GM23248 (cell line): ENCODE data around the gene SP6. TPM values are rescaled to one million over a fixed set of nuclear protein-coding genes. Genes with fewer than 3 reads are reported as not detected.
A peak's percentile ranks its signal among the peaks of the same experiment; 100 is the strongest.

Experiments used
- DNase-seq: peaks from one replicate; pipeline ENCODE4 v3.0.0-alpha.2; 2015
- H2AFZ ChIP-seq: fragments of 200-600 bp; sonication (generic); 2 replicates; pipeline ENCODE4 v1.6.1; 2016; ENCODE audit warnings: antibody characterized with exemption
- H3F3A ChIP-seq: fragments of 200-600 bp; sonication (generic); 2 replicates; pipeline ENCODE4 v1.6.1; 2016; ENCODE audit warnings: mild to moderate bottlenecking, antibody characterized with exemption, mixed run types; ENCODE audit not compliant: insufficient read depth
- H3K27ac ChIP-seq: fragments of 200-600 bp; sonication (generic); 2 replicates; pipeline ENCODE4 v1.5.1; 2016; ENCODE audit warnings: mild to moderate bottlenecking
- H3K27me3 ChIP-seq: fragments of 200-600 bp; sonication (generic); replicated peaks from 2 replicates; pipeline ENCODE4 v1.6.1; 2016; ENCODE audit warnings: mild to moderate bottlenecking; ENCODE audit not compliant: insufficient read depth
- H3K36me3 ChIP-seq: fragments of 200-600 bp; sonication (generic); 2 replicates; pipeline ENCODE4 v1.6.1; 2016; ENCODE audit warnings: low read depth, mild to moderate bottlenecking
- H3K4me1 ChIP-seq: fragments of 200-600 bp; sonication (generic); 2 replicates; pipeline ENCODE4 v1.6.1; 2016; ENCODE audit warnings: mild to moderate bottlenecking; ENCODE audit not compliant: insufficient read depth
- H3K4me2 ChIP-seq: fragments of 200-600 bp; sonication (generic); one replicate; pipeline ENCODE4 v1.6.1; 2016; ENCODE audit warnings: mild to moderate bottlenecking; ENCODE audit not compliant: unreplicated experiment
- H3K4me3 ChIP-seq: fragments of 200-600 bp; sonication (generic); 2 replicates; pipeline ENCODE4 v1.5.1; 2016; ENCODE audit warnings: mild to moderate bottlenecking
- H3K79me2 ChIP-seq: fragments of 200-600 bp; sonication (generic); 2 replicates; pipeline ENCODE4 v1.6.1; 2016; ENCODE audit warnings: mild to moderate bottlenecking; ENCODE audit not compliant: insufficient read depth
- H3K9ac ChIP-seq: fragments of 200-600 bp; sonication (generic); 2 replicates; pipeline ENCODE4 v1.6.1; 2016; ENCODE audit warnings: mild to moderate bottlenecking
- H3K9me2 ChIP-seq: fragments of 200-600 bp; sonication (generic); 2 replicates; pipeline ENCODE4 v1.6.1; 2016; ENCODE audit warnings: mixed run types, mild to moderate bottlenecking, moderate library complexity; ENCODE audit not compliant: insufficient read depth
- H3K9me3 ChIP-seq: fragments of 200-600 bp; sonication (generic); one replicate; pipeline ENCODE4 v1.6.1; 2017; ENCODE audit warnings: low read depth
- H4K20me1 ChIP-seq: fragments of 200-600 bp; sonication (generic); 2 replicates; pipeline ENCODE4 v1.6.0; 2016; ENCODE audit not compliant: insufficient read depth
- EZH2 ChIP-seq: fragments of 200-600 bp; sonication (generic); IDR thresholded peaks from 2 replicates; pipeline ENCODE4 v1.6.1; 2018; ENCODE audit warnings: antibody characterized with exemption, mild to moderate bottlenecking; ENCODE audit not compliant: insufficient read depth, poor library complexity, severe bottlenecking
- EZH2phosphoT487 ChIP-seq: fragments of 200-600 bp; sonication (generic); IDR thresholded peaks from 2 replicates; pipeline ENCODE4 v1.6.1; 2018; ENCODE audit warnings: antibody characterized with exemption, moderate library complexity, mild to moderate bottlenecking, low read depth; ENCODE audit not compliant: insufficient read depth
- WGBS, 2 experiments: methylation state at CpG; one replicate each; pipeline ENCODE4 v1.1.6; 2015 to 2017; ENCODE audit warnings: low lambda C conversion rate in 2 of 2, low coverage in 1 of 2; ENCODE audit errors: missing lambda C conversion rate in 2 of 2; 5-methylcytosine and 5-hydroxymethylcytosine counted together
- in situ Hi-C: fragments of 300-500 bp; cut with MboI; formaldehyde crosslinking; loops from 2 replicates; pipeline ENCODE4 v1.15.0; 2020
- polyA plus RNA-seq: library from polyadenylated mRNA; unstranded; fragments of >200 nt; fragmentation: Nextera tagmentation; extraction: Ambion mirVana; gene quantifications from 2 replicates; pipeline ENCODE4 v1.2.1, GENCODE V29; 2016
- total RNA-seq: library from RNA; depleted of rRNA; stranded (reverse); fragments of >200 nt; shearing (Covaris generic); gene quantifications from 2 replicates; pipeline ENCODE4 v1.2.3, GENCODE V29; 2014

Gene SP6
- total and polyA plus RNA-seq, 2 experiments from 2014 or later = not detected

DNA sequence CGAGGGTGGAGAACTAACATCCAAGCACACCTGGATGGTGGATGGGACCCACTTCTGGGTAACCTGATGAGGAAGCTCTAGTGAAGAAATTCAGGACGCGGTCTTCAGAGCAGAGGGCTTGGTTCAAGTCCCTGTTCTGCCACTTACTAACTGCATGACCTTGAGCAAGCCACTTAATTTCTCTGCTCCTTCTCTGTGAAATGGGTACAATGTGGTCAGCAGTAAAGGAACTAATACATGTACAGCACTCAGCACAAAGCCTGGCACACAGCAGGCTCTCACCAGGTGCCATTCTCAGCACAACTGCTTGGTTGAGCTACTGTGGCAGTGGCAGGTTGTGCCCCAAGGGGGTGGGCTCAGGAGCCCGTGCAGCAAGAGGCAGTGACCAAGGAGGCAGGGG lies 27.4 kb downstream of the SP6 start:
- Histone ChIP-seq H3K9me2 (no peaks in the 10 kb centered on the region), H3K27ac (no peak overlapping the region), H3K4me2 (no peak overlapping the region), H3K9me3 (no peaks in the 10 kb centered on the region), H2AFZ (no peak overlapping the region), H3K4me1 (peaks cover 10% of the 10 kb centered on the region), H3K36me3 (peaks cover 7% of the 10 kb centered on the region; the same call in 1 of the 2 replicates), H3F3A (no peaks in the 10 kb centered on the region), H3K9ac (no peak overlapping the region), H3K27me3 (no peaks in the 10 kb centered on the region), H3K79me2 (peaks cover 2% of the 10 kb centered on the region), H4K20me1 (no peaks in the 10 kb centered on the region), H3K4me3 (no peak overlapping the region)
- no peak for DNase-seq
- TF ChIP-seq EZH2 (no peak), EZH2phosphoT487 (no peak)
- 93 to 95% methylated on average over 4 of the region's 4 CpGs for WGBS, 2 experiments
- in situ Hi-C loops = no loop called here

DNA sequence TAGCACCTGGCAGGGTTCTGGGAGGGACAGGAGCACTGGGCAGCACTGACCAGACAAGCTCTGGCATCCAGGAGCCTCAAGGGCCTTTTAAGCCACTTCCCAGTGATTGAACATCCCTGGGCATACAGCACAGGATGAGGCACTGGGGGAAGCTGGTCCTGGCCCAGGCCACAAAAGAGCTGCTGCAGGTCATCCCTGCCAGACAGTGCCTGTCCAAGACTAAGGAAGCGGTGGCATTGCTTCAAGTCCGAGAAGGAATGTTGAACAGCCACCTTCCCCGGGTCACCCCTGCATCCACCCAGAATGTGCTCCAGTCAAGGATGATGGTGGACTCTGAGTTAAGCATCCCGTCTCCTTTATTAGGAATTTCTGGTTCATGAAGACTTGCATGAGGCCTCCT lies 28.2 kb downstream of the SP6 start:
- H3K4me1 ChIP-seq = peaks cover 10% of the 10 kb centered on the region
- H3K36me3 ChIP-seq = peaks cover 7% of the 10 kb centered on the region; the same call in 1 of the 2 replicates
- no peak overlapping the region for H3K4me3 ChIP-seq
- WGBS, 2 experiments = 87 to 88% methylated on average over 4 of the region's 4 CpGs
- H2AFZ ChIP-seq = no peak overlapping the region
- no peaks in the 10 kb centered on the region for H3F3A ChIP-seq
- no peak for DNase-seq
- H3K9ac ChIP-seq = no peak overlapping the region
- H3K4me2 ChIP-seq = no peak overlapping the region
- no peaks in the 10 kb centered on the region for H3K9me2 ChIP-seq
- no peaks in the 10 kb centered on the region for H3K27me3 ChIP-seq
- no peaks in the 10 kb centered on the region for H3K9me3 ChIP-seq
- no peak for TF ChIP-seq EZH2phosphoT487
- no peak for TF ChIP-seq EZH2
- no peaks in the 10 kb centered on the region for H3K79me2 ChIP-seq
- H4K20me1 ChIP-seq = no peaks in the 10 kb centered on the region
- H3K27ac ChIP-seq = no peak overlapping the region
- in situ Hi-C loops = no loop called here

DNA sequence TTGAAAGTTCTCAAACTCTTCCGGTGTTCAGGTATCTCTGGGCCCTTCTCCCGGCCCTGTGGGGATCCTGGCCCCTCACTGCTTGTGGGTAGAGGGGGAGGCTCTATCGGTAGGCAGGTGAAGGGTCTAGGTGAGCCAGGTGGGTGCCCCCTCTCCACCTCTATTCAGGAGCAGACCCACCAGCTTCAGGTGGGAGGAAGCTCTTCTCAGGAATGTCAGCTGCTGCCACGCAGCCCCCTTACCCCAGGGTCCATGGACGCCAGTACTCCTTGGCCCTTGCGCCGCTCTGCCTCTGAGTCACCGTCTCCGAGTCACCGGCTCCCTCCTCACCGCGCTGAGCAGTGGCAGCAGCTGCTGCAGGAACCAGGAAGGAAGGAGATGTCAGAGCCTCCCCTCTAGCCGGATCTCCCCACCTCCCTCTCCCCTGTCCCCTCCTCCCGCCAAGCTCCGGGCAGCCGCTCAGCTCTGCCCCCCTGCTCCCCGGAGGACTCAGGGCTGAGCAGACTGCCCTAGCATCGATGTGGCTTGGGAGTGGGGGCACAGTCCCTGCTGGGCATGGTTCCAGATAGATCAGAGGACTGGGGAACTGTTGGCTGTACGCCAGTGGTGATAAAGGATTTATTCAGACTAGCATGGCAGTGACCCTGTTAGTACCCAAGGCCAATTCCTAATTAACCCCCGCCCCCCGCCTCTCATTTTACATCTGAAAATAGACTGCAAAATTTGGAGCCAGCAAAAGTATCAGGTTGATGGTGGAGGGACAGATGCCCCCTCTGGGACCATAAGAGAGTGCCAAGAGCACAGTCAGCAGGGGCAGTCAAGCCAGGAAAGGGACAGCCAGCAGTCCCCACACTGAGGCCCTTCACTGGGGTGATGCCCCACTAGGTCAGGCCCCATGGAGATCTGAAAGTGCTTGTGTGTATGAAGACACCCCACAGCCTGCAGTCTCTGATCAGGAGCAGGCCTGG lies 29.3 kb downstream of the SP6 start, which contains the start of gene OSBPL7:
TSS of gene OSBPL7 (minus strand) at position 371 of the 968 bp plus-strand sequence. CDS start 1,516 bp downstream, outside the sequence.
- Histone ChIP-seq H3K36me3 (peaks cover 7% of the 10 kb centered on the region; the same call in 1 of the 2 replicates), H4K20me1 (no peaks in the 10 kb centered on the region), H3K9me3 (no peaks in the 10 kb centered on the region), H2AFZ (peak within 1 kb of the TSS; percentile 95), H3K27me3 (no peaks in the 10 kb centered on the region), H3F3A (no peaks in the 10 kb centered on the region), H3K79me2 (no peaks in the 10 kb centered on the region), H3K4me3 (peak within 1 kb of the TSS; percentile 76), H3K9ac (peak within 1 kb of the TSS; percentile 69), H3K4me1 (peaks cover 10% of the 10 kb centered on the region), H3K4me2 (peak within 1 kb of the TSS; percentile 87), H3K9me2 (no peaks in the 10 kb centered on the region), H3K27ac (peak within 1 kb of the TSS; percentile 22; the same call in 1 of the 2 replicates)
- in situ Hi-C loops = no loop called here
- WGBS, 2 experiments = 8 to 9% methylated on average over 18 to 21 of the region's 21 CpGs
- TF ChIP-seq EZH2phosphoT487 (no peak), EZH2 (no peak)
- peak; percentile 92 for DNase-seq

DNA sequence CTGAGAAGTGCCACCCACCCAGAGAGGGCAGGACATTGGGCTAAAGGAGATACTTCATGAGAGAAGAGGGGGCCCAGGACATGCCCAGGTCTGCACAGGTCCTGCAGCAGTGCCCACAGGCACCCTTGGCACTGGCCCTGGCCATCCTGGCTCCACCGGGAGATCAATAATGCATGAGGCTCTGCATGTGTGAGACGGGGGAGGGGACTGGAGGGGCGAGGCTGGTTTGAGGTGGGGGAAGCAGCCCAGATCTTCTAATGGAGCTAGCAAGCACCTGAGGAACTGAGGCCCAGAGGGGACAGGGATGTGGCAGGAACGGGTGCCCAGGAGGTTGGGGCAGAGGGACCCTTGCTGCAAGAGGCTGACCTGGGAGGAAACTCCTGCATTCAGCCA lies 29.9 kb downstream of the SP6 start:
- no peak for DNase-seq
- no peaks in the 10 kb centered on the region for H4K20me1 ChIP-seq
- WGBS, 2 experiments = 13 to 24% methylated on average over 4 of the region's 4 CpGs
- in situ Hi-C loops = no loop called here
- peak overlapping the region; percentile 95 for H2AFZ ChIP-seq
- H3K9me3 ChIP-seq = no peaks in the 10 kb centered on the region
- H3K27ac ChIP-seq = peak overlapping the region; percentile 22; the same call in 1 of the 2 replicates
- no peaks in the 10 kb centered on the region for H3K79me2 ChIP-seq
- H3K4me2 ChIP-seq = peak overlapping the region; percentile 87
- no peaks in the 10 kb centered on the region for H3K27me3 ChIP-seq
- H3K9ac ChIP-seq = peak overlapping the region; percentile 69
- no peaks in the 10 kb centered on the region for H3K9me2 ChIP-seq
- no peak for TF ChIP-seq EZH2
- TF ChIP-seq EZH2phosphoT487 = no peak
- H3F3A ChIP-seq = no peaks in the 10 kb centered on the region
- H3K4me3 ChIP-seq = peak overlapping the region; percentile 76
- H3K36me3 ChIP-seq = peaks cover 4% of the 10 kb centered on the region; the same call in 1 of the 2 replicates
- peaks cover 10% of the 10 kb centered on the region for H3K4me1 ChIP-seq
